Measurements from ENCODE around the gene ORAI3. TPM values are rescaled to one million over a fixed set of nuclear protein-coding genes. Genes with fewer than 3 reads are reported as not detected.
A peak's percentile ranks its signal among the peaks of the same experiment; 100 is the strongest.

The ORAI3 gene
- total and polyA plus RNA-seq, 2 experiments from 2014 or later, result 31.6 to 36.1 TPM

GRCh38 chr16:30918614-30919013 is 30.3 kb upstream of the ORAI3 start:
- H3K4me1 ChIP-seq (ENCODE audit: insufficient read depth), result 0 out of 2 replicates have a peak, but pooled peaks cover 3% of the 10 kb centered on the region
- no peaks in the 10 kb centered on the region for H3K36me3 ChIP-seq (ENCODE audit: low read depth)
- H3K9ac ChIP-seq, result no peak overlapping the region
- H3K9me2 ChIP-seq (ENCODE audit: insufficient read depth), result no peaks in the 10 kb centered on the region
- H3K4me3 ChIP-seq, result no peak overlapping the region
- no peak overlapping the region for H2AFZ ChIP-seq
- no peaks in the 10 kb centered on the region for H3K79me2 ChIP-seq (ENCODE audit: insufficient read depth)
- H3K9me3 ChIP-seq (ENCODE audit: low read depth), result no peaks in the 10 kb centered on the region
- H3K4me2 ChIP-seq (ENCODE audit: unreplicated experiment), result no peak overlapping the region
- no peak for DNase-seq
- no peak overlapping the region for H3K27ac ChIP-seq
- H3K27me3 ChIP-seq (replicated peaks; ENCODE audit: insufficient read depth), result no peaks in the 10 kb centered on the region
- H3F3A ChIP-seq (ENCODE audit: insufficient read depth), result no peaks in the 10 kb centered on the region
- no peaks in the 10 kb centered on the region for H4K20me1 ChIP-seq (ENCODE audit: insufficient read depth)
- WGBS, 2 experiments (ENCODE audit: low coverage in 1 of 2, low lambda C conversion rate in 2 of 2, missing lambda C conversion rate in 2 of 2), result 100% methylated on average over 1 of the region's 1 CpG
- TF ChIP-seq EZH2 (IDR thresholded peaks at IDR 0.05; ENCODE audit: insufficient read depth, poor library complexity, severe bottlenecking) (no peak), EZH2phosphoT487 (IDR thresholded peaks at IDR 0.05; ENCODE audit: insufficient read depth, low read depth) (no peak)
- in situ Hi-C loops (cut with MboI), result loop anchor here (5.0 kb wide), 1 partner anchor 76 kb away; no protein-coding TSS in a partner anchor

- in situ Hi-C loops (cut with MboI), result no loop called here
- Histone ChIP-seq H3K36me3 (ENCODE audit: low read depth) (no peaks in the 10 kb centered on the region), H3K4me3 (no peak overlapping the region), H3K27ac (no peak overlapping the region), H3K4me2 (ENCODE audit: unreplicated experiment) (no peak overlapping the region), H4K20me1 (ENCODE audit: insufficient read depth) (no peaks in the 10 kb centered on the region), H3K9ac (no peak overlapping the region), H3K27me3 (replicated peaks; ENCODE audit: insufficient read depth) (no peaks in the 10 kb centered on the region), H3K4me1 (ENCODE audit: insufficient read depth) (peaks cover 7% of the 10 kb centered on the region; the same call in 1 of the 2 replicates), H3K9me2 (ENCODE audit: insufficient read depth) (no peaks in the 10 kb centered on the region), H3K9me3 (ENCODE audit: low read depth) (no peaks in the 10 kb centered on the region), H3K79me2 (ENCODE audit: insufficient read depth) (peaks cover 7% of the 10 kb centered on the region), H2AFZ (no peak overlapping the region), H3F3A (ENCODE audit: insufficient read depth) (no peaks in the 10 kb centered on the region)
- no peak for TF ChIP-seq EZH2phosphoT487 (IDR thresholded peaks at IDR 0.05; ENCODE audit: insufficient read depth, low read depth)
- TF ChIP-seq EZH2 (IDR thresholded peaks at IDR 0.05; ENCODE audit: insufficient read depth, poor library complexity, severe bottlenecking), result no peak
- 88 to 94% methylated on average over 2 of the region's 2 CpGs for WGBS, 2 experiments (ENCODE audit: low coverage in 1 of 2, low lambda C conversion rate in 2 of 2, missing lambda C conversion rate in 2 of 2)
- DNase-seq, result no peak
These were observed 28.0 kb upstream of the ORAI3 start for GRCh38 chr16:30920891-30921290.

- WGBS, 2 experiments (ENCODE audit: low coverage in 1 of 2, low lambda C conversion rate in 2 of 2, missing lambda C conversion rate in 2 of 2), result 27 to 29% methylated on average over 6 of the region's 6 CpGs
- in situ Hi-C loops (cut with MboI), result no loop called here
- H4K20me1 ChIP-seq (ENCODE audit: insufficient read depth), result no peaks in the 10 kb centered on the region
- H3K36me3 ChIP-seq (ENCODE audit: low read depth), result no peaks in the 10 kb centered on the region
- H3K4me1 ChIP-seq (ENCODE audit: insufficient read depth), result peaks cover 7% of the 10 kb centered on the region; the same call in 1 of the 2 replicates
- H3K4me2 ChIP-seq (ENCODE audit: unreplicated experiment), result peak overlapping the region; percentile 83
- no peak for DNase-seq
- no peaks in the 10 kb centered on the region for H3F3A ChIP-seq (ENCODE audit: insufficient read depth)
- peak overlapping the region; percentile 62; the same call in 1 of the 2 replicates for H3K9ac ChIP-seq
- no peaks in the 10 kb centered on the region for H3K9me3 ChIP-seq (ENCODE audit: low read depth)
- peak overlapping the region; percentile 91 for H3K4me3 ChIP-seq
- no peaks in the 10 kb centered on the region for H3K9me2 ChIP-seq (ENCODE audit: insufficient read depth)
- no peaks in the 10 kb centered on the region for H3K27me3 ChIP-seq (replicated peaks; ENCODE audit: insufficient read depth)
- TF ChIP-seq EZH2phosphoT487 (IDR thresholded peaks at IDR 0.05; ENCODE audit: insufficient read depth, low read depth) (no peak), EZH2 (IDR thresholded peaks at IDR 0.05; ENCODE audit: insufficient read depth, poor library complexity, severe bottlenecking) (no peak)
- H2AFZ ChIP-seq, result peak overlapping the region; percentile 90
- peaks cover 7% of the 10 kb centered on the region for H3K79me2 ChIP-seq (ENCODE audit: insufficient read depth)
- H3K27ac ChIP-seq, result no peak overlapping the region
These were observed 27.5 kb upstream of the ORAI3 start for GRCh38 chr16:30921459-30921747.

GRCh38 chr16:30921748-30922419 is 27.0 kb upstream of the ORAI3 start:
- DNase-seq, result peak; percentile 97

More at GRCh38 chr16:30921748-30922419, 27.0 kb upstream of the ORAI3 start:
- peaks cover 7% of the 10 kb centered on the region; the same call in 1 of the 2 replicates for H3K4me1 ChIP-seq (ENCODE audit: insufficient read depth)
- H3K27ac ChIP-seq, result peak overlapping the region; percentile 57
- H3K79me2 ChIP-seq (ENCODE audit: insufficient read depth), result peaks cover 7% of the 10 kb centered on the region
- H3K9me3 ChIP-seq (ENCODE audit: low read depth), result no peaks in the 10 kb centered on the region
- in situ Hi-C loops (cut with MboI), result no loop called here
- TF ChIP-seq EZH2 (IDR thresholded peaks at IDR 0.05; ENCODE audit: insufficient read depth, poor library complexity, severe bottlenecking) (no peak), EZH2phosphoT487 (IDR thresholded peaks at IDR 0.05; ENCODE audit: insufficient read depth, low read depth) (no peak)
- peak overlapping the region; percentile 83 for H3K4me2 ChIP-seq (ENCODE audit: unreplicated experiment)
- H3K9ac ChIP-seq, result peak overlapping the region; percentile 62
- no peaks in the 10 kb centered on the region for H3K27me3 ChIP-seq (replicated peaks; ENCODE audit: insufficient read depth)
- 1 to 2% methylated on average over 37 of the region's 37 CpGs for WGBS, 2 experiments (ENCODE audit: low coverage in 1 of 2, low lambda C conversion rate in 2 of 2, missing lambda C conversion rate in 2 of 2)
- peak overlapping the region; percentile 90 for H2AFZ ChIP-seq
- no peaks in the 10 kb centered on the region for H3K36me3 ChIP-seq (ENCODE audit: low read depth)
- H4K20me1 ChIP-seq (ENCODE audit: insufficient read depth), result no peaks in the 10 kb centered on the region
- no peaks in the 10 kb centered on the region for H3F3A ChIP-seq (ENCODE audit: insufficient read depth)
- peak overlapping the region; percentile 91 for H3K4me3 ChIP-seq
- H3K9me2 ChIP-seq (ENCODE audit: insufficient read depth), result no peaks in the 10 kb centered on the region

Data from GM23248 (cell line).